Liver (tissue), 9 donors: ENCODE results near the gene PLEKHA6. TPM values are rescaled to one million over a fixed set of nuclear protein-coding genes. Genes with fewer than 3 reads are reported as not detected.

Experiments used
- DNase-seq: peaks from one replicate; pipeline ENCODE4 v3.0.0-alpha.2; 2017; ENCODE audit warnings: low spot score
- H3K27ac ChIP-seq, 2 donors: one replicate each; pipeline ENCODE4 v1.7.0; 2013; ENCODE audit warnings: inconsistent platforms in 2 of 2, low read length in 2 of 2, control low read depth in 1 of 2, low read depth in 1 of 2, mild to moderate bottlenecking in 1 of 2
- H3K27me3 ChIP-seq, 4 donors: one replicate each; pipeline versions ENCODE4 v1.6.1 to v1.7.0; 2013; ENCODE audit warnings: low read length in 3 of 4, inconsistent platforms in 1 of 4, mild to moderate bottlenecking in 1 of 4, moderate library complexity in 1 of 4; ENCODE audit not compliant: control insufficient read depth in 4 of 4, insufficient read depth in 4 of 4
- H3K36me3 ChIP-seq, 4 donors: one replicate each; pipeline versions ENCODE4 v1.6.1 to v1.7.0; 2013; ENCODE audit warnings: low read length in 3 of 4, mild to moderate bottlenecking in 3 of 4, low read depth in 1 of 4, moderate library complexity in 1 of 4; ENCODE audit not compliant: control insufficient read depth in 4 of 4, insufficient read depth in 3 of 4
- H3K4me1 ChIP-seq, 4 donors: one replicate each; pipeline versions ENCODE4 v1.6.1 to v1.7.0; 2013; ENCODE audit warnings: low read length in 3 of 4, mild to moderate bottlenecking in 3 of 4, moderate library complexity in 1 of 4; ENCODE audit not compliant: control insufficient read depth in 4 of 4, insufficient read depth in 4 of 4
- H3K4me3 ChIP-seq, 3 donors: one replicate each; pipeline versions ENCODE4 v1.6.1 to v1.7.0; 2013; ENCODE audit warnings: low read length in 3 of 3, control low read depth in 1 of 3, low read depth in 1 of 3, mild to moderate bottlenecking in 1 of 3
- H3K9ac ChIP-seq, 2 donors: one replicate each; pipeline ENCODE4 v1.7.0; 2013; ENCODE audit warnings: low read length in 2 of 2, mild to moderate bottlenecking in 2 of 2, moderate library complexity in 2 of 2, control low read depth in 1 of 2, low read depth in 1 of 2
- H3K9me3 ChIP-seq, 4 donors: one replicate each; pipeline versions ENCODE4 v1.6.1 to v1.7.0; 2013; ENCODE audit warnings: low read length in 3 of 4; ENCODE audit not compliant: control insufficient read depth in 4 of 4
- ATF3 ChIP-seq: IDR thresholded peaks from 2 replicates; pipeline ENCODE4 v1.6.1; 2016; ENCODE audit warnings: antibody characterized with exemption
- CTCF ChIP-seq: fragments of 150-350 bp; IDR thresholded peaks from 2 replicates; pipeline ENCODE4 v1.5.1; 2017; ENCODE audit warnings: improper control_type of control experiment, low read depth, low read length; ENCODE audit not compliant: missing input control
- EGR1 ChIP-seq, 2 donors: IDR thresholded peaks; 2 replicates each; pipeline ENCODE4 v1.6.1; 2016 to 2018; ENCODE audit warnings: antibody characterized with exemption in 2 of 2, low read depth in 2 of 2
- FOXA1 ChIP-seq: IDR thresholded peaks from 2 replicates; pipeline ENCODE4 v1.6.1; 2016; ENCODE audit warnings: antibody characterized with exemption
- FOXA2 ChIP-seq: IDR thresholded peaks from 2 replicates; pipeline ENCODE4 v1.6.1; 2016; ENCODE audit warnings: antibody characterized with exemption
- GABPA ChIP-seq, 2 donors: IDR thresholded peaks in 1 of 2; conservative IDR thresholded peaks in 1 of 2; 2 replicates each; pipeline ENCODE4 v1.6.1; 2016; ENCODE audit warnings: antibody characterized with exemption in 2 of 2, mild to moderate bottlenecking in 1 of 2, moderate library complexity in 1 of 2
- HNF4A ChIP-seq, 2 donors: conservative IDR thresholded peaks; 2 replicates each; pipeline ENCODE4 v1.6.1; 2016; ENCODE audit warnings: antibody characterized with exemption in 2 of 2, mild to moderate bottlenecking in 2 of 2
- HNF4G ChIP-seq: IDR thresholded peaks from 2 replicates; pipeline ENCODE4 v1.6.1; 2016; ENCODE audit warnings: antibody characterized with exemption
- JUND ChIP-seq, 2 donors: IDR thresholded peaks; 2 replicates each; pipeline ENCODE4 v1.6.1; 2016; ENCODE audit warnings: antibody characterized with exemption in 2 of 2
- MAX ChIP-seq: IDR thresholded peaks from 2 replicates; pipeline ENCODE4 v1.6.1; 2016; ENCODE audit warnings: antibody characterized with exemption
- NR2F2 ChIP-seq: IDR thresholded peaks from 2 replicates; pipeline ENCODE4 v1.6.1; 2016; ENCODE audit warnings: antibody characterized with exemption
- RAD21 ChIP-seq, 2 donors: IDR thresholded peaks; 2 replicates each; pipeline ENCODE4 v1.6.1; 2016; ENCODE audit warnings: antibody characterized with exemption in 2 of 2, mild to moderate bottlenecking in 2 of 2
- REST ChIP-seq: IDR thresholded peaks from 2 replicates; pipeline ENCODE4 v1.6.1; 2016; ENCODE audit warnings: antibody characterized with exemption, mild to moderate bottlenecking
- RXRA ChIP-seq, 2 donors: IDR thresholded peaks; 2 replicates each; pipeline ENCODE4 v1.6.1; 2017 to 2018; ENCODE audit warnings: antibody characterized with exemption in 2 of 2, mild to moderate bottlenecking in 1 of 2
- SP1 ChIP-seq: IDR thresholded peaks from 2 replicates; pipeline ENCODE4 v1.6.1; 2018; ENCODE audit warnings: antibody characterized with exemption, mild to moderate bottlenecking
- TAF1 ChIP-seq: conservative IDR thresholded peaks from 2 replicates; pipeline ENCODE4 v1.6.1; 2016; ENCODE audit warnings: antibody characterized with exemption, mild to moderate bottlenecking
- YY1 ChIP-seq: IDR thresholded peaks from 2 replicates; pipeline ENCODE4 v1.6.1; 2016; ENCODE audit warnings: antibody characterized with exemption, mild to moderate bottlenecking
- ZBTB33 ChIP-seq: IDR thresholded peaks from 2 replicates; pipeline ENCODE4 v1.6.1; 2016; ENCODE audit warnings: antibody characterized with exemption
- WGBS: extraction: QIAGEN DNeasy Blood & Tissue Kit; methylation state at CpG from one replicate; pipeline ENCODE4 v1.1.7; 2013; 5-methylcytosine and 5-hydroxymethylcytosine counted together
- polyA plus RNA-seq, 2 donors: library from polyadenylated mRNA; stranded (reverse) in 1 of 2; unstranded in 1 of 2; fragments of 200-250 nt in 1 of 2; fragments of >200 nt in 1 of 2; fragmentation: Nextera tagmentation in 1 of 2; extraction: Ambion mirVana in 1 of 2; gene quantifications; one replicate each; pipeline versions ENCODE4 v1.2.1 to v1.2.3, GENCODE V29; 2013 to 2015
- total RNA-seq, 2 donors: library from RNA; depleted of rRNA; stranded (reverse); fragments of >200 nt; gene quantifications; one replicate each; pipeline ENCODE4 v1.2.3, GENCODE V29; 2014
- donor health status: healthy.
- donor health status: healthy.
- donor health status: healthy.
- donor health status: healthy.
- donor health status: healthy.

Gene PLEKHA6
- total and polyA plus RNA-seq, 4 donors: 5.3 to 12.8 (median 7.6) TPM

GRCh38 chr1:204334455-204334854, 25.3 kb downstream of the PLEKHA6 start:
- no peaks in the 10 kb centered on the region for H3K4me1 ChIP-seq
- WGBS: 96% methylated on average over 7 of the region's 7 CpGs
- TF ChIP-seq CTCF (no peak), RAD21 (IDR thresholded peaks at IDR 0.05) (no peak), RXRA (IDR thresholded peaks at IDR 0.05) (no peak), TAF1 (no peak), EGR1 (IDR thresholded peaks at IDR 0.05; ENCODE audit: low read depth in 2 of 2) (no peak), FOXA2 (no peak), SP1 (no peak)

GRCh38 chr1:204333427-204333826, 26.3 kb downstream of the PLEKHA6 start:
- WGBS: 88% methylated on average over 2 of the region's 2 CpGs
- no peak for TF ChIP-seq TAF1
- TF ChIP-seq HNF4G: no peak
- no peak for TF ChIP-seq HNF4A (conservative IDR thresholded peaks at IDR 0.05)
- TF ChIP-seq CTCF: no peak
- no peak for TF ChIP-seq RAD21 (IDR thresholded peaks at IDR 0.05)
- TF ChIP-seq FOXA2: no peak
- no peak for TF ChIP-seq JUND (IDR thresholded peaks at IDR 0.05)
- TF ChIP-seq YY1: no peak
- TF ChIP-seq EGR1 (IDR thresholded peaks at IDR 0.05; ENCODE audit: low read depth in 2 of 2): no peak
- TF ChIP-seq ATF3: no peak
- TF ChIP-seq MAX: no peak
- TF ChIP-seq NR2F2: no peak
- TF ChIP-seq REST: no peak
- TF ChIP-seq GABPA (IDR thresholded peaks at IDR 0.05 in 1 of 2, conservative IDR thresholded peaks at IDR 0.05 in 1 of 2): no peak
- TF ChIP-seq RXRA (IDR thresholded peaks at IDR 0.05): no peak
- no peak for TF ChIP-seq FOXA1
- TF ChIP-seq SP1: no peak
- no peak for TF ChIP-seq ZBTB33
- Histone ChIP-seq H3K36me3 (no peaks in the 10 kb centered on the region), H3K27me3 (no peaks in the 10 kb centered on the region), H3K4me3 (no peak overlapping the region), H3K4me1 (no peaks in the 10 kb centered on the region), H3K9ac (no peak overlapping the region), H3K9me3 (no peaks in the 10 kb centered on the region), H3K27ac (no peak overlapping the region)
- no peak for DNase-seq

More at GRCh38 chr1:204334455-204334854, 25.3 kb downstream of the PLEKHA6 start:
- Histone ChIP-seq H3K36me3 (no peaks in the 10 kb centered on the region), H3K27me3 (no peaks in the 10 kb centered on the region), H3K9me3 (no peaks in the 10 kb centered on the region), H3K27ac (no peak overlapping the region), H3K9ac (no peak overlapping the region), H3K4me3 (no peak overlapping the region)
- no peak for DNase-seq
